CD14-positive monocyte (primary cell): ENCODE measurements around the gene PRPF4. TPM values are rescaled to one million over a fixed set of nuclear protein-coding genes. Genes with fewer than 3 reads are reported as not detected.
A peak's percentile ranks its signal among the peaks of the same experiment; 100 is the strongest.

Experiments used
- DNase-seq, 3 donors: peaks; one replicate each; pipeline ENCODE4 v3.0.0-alpha.2; 2011 to 2022
- H2AFZ ChIP-seq: 2 replicates; pipeline ENCODE4 v1.6.0; 2012; ENCODE audit warnings: mild to moderate bottlenecking, low read depth, low read length, inconsistent platforms; ENCODE audit not compliant: insufficient read depth, poor library complexity, severe bottlenecking
- H3K27ac ChIP-seq, 2 donors: 1 replicate in 1 of 2; 2 replicates in 1 of 2; pipeline ENCODE4 v1.5.1; 2012 to 2013; ENCODE audit warnings: low read length in 2 of 2, control low read depth in 1 of 2, inconsistent platforms in 1 of 2, low read depth in 1 of 2, mild to moderate bottlenecking in 1 of 2
- H3K27me3 ChIP-seq, 2 donors: one replicate each; pipeline versions ENCODE4 v1.6.0 to v1.6.1; 2011 to 2013; ENCODE audit warnings: low read length in 2 of 2; ENCODE audit not compliant: control insufficient read depth in 2 of 2, insufficient read depth in 2 of 2
- H3K36me3 ChIP-seq, 2 donors: replicated peaks in 1 of 2; 1 replicate in 1 of 2; 2 replicates in 1 of 2; pipeline versions ENCODE4 v1.5.1 to v1.6.1; 2012 to 2013; ENCODE audit warnings: low read length in 2 of 2, control low read depth in 1 of 2, inconsistent platforms in 1 of 2, mild to moderate bottlenecking in 1 of 2; ENCODE audit not compliant: insufficient read depth in 2 of 2, control insufficient read depth in 1 of 2
- H3K4me1 ChIP-seq, 2 donors: 1 replicate in 1 of 2; 2 replicates in 1 of 2; pipeline versions ENCODE4 v1.5.1 to v1.6.1; 2012 to 2013; ENCODE audit warnings: low read length in 2 of 2, control low read depth in 1 of 2, inconsistent platforms in 1 of 2, mild to moderate bottlenecking in 1 of 2, moderate library complexity in 1 of 2; ENCODE audit not compliant: insufficient read depth in 2 of 2, control insufficient read depth in 1 of 2
- H3K4me2 ChIP-seq: replicated peaks from 2 replicates; pipeline ENCODE3; 2012; ENCODE audit warnings: low read length, moderate library complexity, mild to moderate bottlenecking; ENCODE audit not compliant: poor library complexity, severe bottlenecking; ENCODE audit errors: extremely low read depth
- H3K4me3 ChIP-seq, 3 experiments: fragments of 200-600 bp in 1 of 3; sonication (generic) in 1 of 3; replicated peaks in 1 of 3; 1 replicate in 2 of 3; 2 replicates in 1 of 3; pipeline ENCODE4 v1.5.1; 2011 to 2013; ENCODE audit warnings: low read length in 3 of 3, mild to moderate bottlenecking in 3 of 3, control low read depth in 2 of 3, low read depth in 2 of 3, inconsistent platforms in 1 of 3, moderate library complexity in 1 of 3
- H3K79me2 ChIP-seq: 2 replicates; pipeline ENCODE4 v1.6.0; 2012; ENCODE audit warnings: mild to moderate bottlenecking, control low read depth, inconsistent platforms, low read length, moderate library complexity; ENCODE audit not compliant: insufficient read depth
- H3K9ac ChIP-seq: 2 replicates; pipeline ENCODE4 v1.6.0; 2017; ENCODE audit warnings: low read length, mild to moderate bottlenecking; ENCODE audit not compliant: insufficient read depth, poor library complexity, severe bottlenecking
- H3K9me3 ChIP-seq, 2 donors: replicated peaks in 1 of 2; 1 replicate in 1 of 2; 2 replicates in 1 of 2; pipeline versions ENCODE4 v1.5.1 to v1.6.1; 2012 to 2013; ENCODE audit warnings: low read length in 2 of 2, control low read depth in 1 of 2; ENCODE audit not compliant: control insufficient read depth in 1 of 2, insufficient read depth in 1 of 2
- H4K20me1 ChIP-seq: 2 replicates; pipeline ENCODE4 v1.6.0; 2012; ENCODE audit warnings: mild to moderate bottlenecking, low read length, control low read depth, moderate library complexity; ENCODE audit not compliant: insufficient read depth
- H3K27ac Mint-ChIP-seq, 7 donors: one replicate each; pipeline ENCODE4 v1.8.0; 2020; ENCODE audit warnings: mild to moderate bottlenecking in 7 of 7, mixed read lengths in 7 of 7, moderate library complexity in 6 of 7, inconsistent platforms in 2 of 7
- H3K27me3 Mint-ChIP-seq, 3 donors: one replicate each; pipeline ENCODE4 v1.8.0; 2021 to 2022; ENCODE audit warnings: low read depth in 3 of 3, mild to moderate bottlenecking in 3 of 3, mixed read lengths in 3 of 3, moderate library complexity in 3 of 3, inconsistent platforms in 1 of 3
- H3K36me3 Mint-ChIP-seq, 2 donors: one replicate each; pipeline ENCODE4 v1.8.0; 2020; ENCODE audit warnings: mixed read lengths in 2 of 2, inconsistent platforms in 1 of 2, mild to moderate bottlenecking in 1 of 2
- H3K4me1 Mint-ChIP-seq: one replicate; pipeline ENCODE4 v1.8.0; 2020; ENCODE audit warnings: mild to moderate bottlenecking, mixed read lengths
- H3K4me3 Mint-ChIP-seq, 2 donors: one replicate each; pipeline ENCODE4 v1.8.0; 2020; ENCODE audit warnings: mild to moderate bottlenecking in 2 of 2, mixed read lengths in 2 of 2, moderate library complexity in 1 of 2
- H3K9me3 Mint-ChIP-seq, 7 donors: one replicate each; pipeline ENCODE4 v1.8.0; 2020 to 2022; ENCODE audit warnings: mixed read lengths in 7 of 7, mild to moderate bottlenecking in 6 of 7, moderate library complexity in 6 of 7, inconsistent platforms in 2 of 7
- WGBS: methylation state at CpG from one replicate; pipeline ENCODE4 v1.1.5; 2013; ENCODE audit warnings: missing lambda C conversion rate; ENCODE audit not compliant: insufficient coverage; 5-methylcytosine and 5-hydroxymethylcytosine counted together
- intact Hi-C, 2 donors: fragments of 100-400 bp; cut with micrococcal nuclease; formaldehyde crosslinking; loops; one replicate each; pipeline versions ENCODE4 v1.15.0 to v1.15.1; 2023
- polyA plus RNA-seq, 3 donors: library from polyadenylated mRNA; depleted of rRNA in 1 of 3; unstranded in 2 of 3; stranded (reverse) in 1 of 3; fragments of 300-500 nt in 2 of 3; fragments of >200 nt in 1 of 3; fragmentation: Illumina TruSeq in 2 of 3; gene quantifications; 1 replicate in 2 of 3; 2 replicates in 1 of 3; pipeline ENCODE4 v1.2.3, GENCODE V29; 2012 to 2021
- TF ChIP-seq, protein P1 (sequence below): fragments of 200-600 bp; IDR thresholded peaks from one replicate; pipeline ENCODE4 v1.8.0; 2022; ENCODE audit warnings: antibody characterized with exemption, mild to moderate bottlenecking

Gene PRPF4
- polyA plus RNA-seq, 3 donors, result 13.0 to 23.8 (median 22.1) TPM

DNA sequence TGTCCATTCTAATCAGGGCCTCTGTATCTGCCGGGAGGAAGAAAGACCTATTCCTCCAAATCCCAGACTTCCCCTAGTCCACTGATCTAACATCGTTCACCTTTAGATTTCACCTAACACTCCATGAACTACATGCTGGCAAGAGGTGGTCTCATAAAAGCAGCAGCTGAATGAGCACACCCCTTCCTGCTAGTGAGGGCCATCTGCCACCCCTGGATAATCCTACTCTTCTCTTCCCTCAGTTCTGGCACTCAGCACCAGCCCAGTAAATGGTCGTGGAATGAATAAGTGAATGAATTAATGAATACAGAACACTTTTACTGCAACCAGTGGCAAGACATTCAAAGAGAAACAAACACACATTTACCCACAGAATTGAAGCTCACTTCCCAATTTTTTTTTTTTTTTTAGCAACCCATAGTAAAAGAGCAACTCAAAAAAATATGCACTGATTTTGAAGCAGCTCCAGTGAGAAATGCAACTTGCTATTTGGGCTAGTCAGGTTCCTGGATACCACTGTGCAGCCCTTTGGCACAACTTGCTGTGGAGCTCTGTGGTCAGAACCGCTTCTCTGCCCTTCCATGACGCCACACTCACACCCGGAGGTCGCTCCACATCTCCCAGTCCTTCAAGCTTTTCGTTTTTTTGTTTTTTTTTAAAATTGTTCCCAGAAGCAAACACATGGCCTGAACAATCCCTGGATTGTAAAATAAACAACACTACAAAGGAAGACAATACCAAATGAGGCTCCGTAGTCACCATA lies 21.5 kb downstream of the PRPF4 start:
- Histone ChIP-seq H3K4me3 (no peak overlapping the region), H3K4me1 (peaks cover 7 to 9% of the 10 kb centered on the region in 2 donors), H3K4me2 (no peak overlapping the region), H4K20me1 (no peaks in the 10 kb centered on the region), H3K79me2 (no peaks in the 10 kb centered on the region), H3K9me3 (no peaks in the 10 kb centered on the region), H3K27ac (no peak overlapping the region), H3K27me3 (no peaks in the 10 kb centered on the region), H3K9ac (no peak overlapping the region), H3K36me3 (peaks cover 20 to 22% of the 10 kb centered on the region in 2 donors), H2AFZ (no peak overlapping the region)
- Mint-ChIP-seq H3K4me3 (no peak overlapping the region), H3K4me1 (peaks cover 9% of the 10 kb centered on the region), H3K27ac (peak overlapping the region in 1 of 7 donors; percentile 33), H3K27me3 (peaks cover 0 to 3% (median 2%) of the 10 kb centered on the region in 3 donors), H3K36me3 (peaks cover 13 to 21% of the 10 kb centered on the region in 2 donors), H3K9me3 (no peaks in the 10 kb centered on the region)
- DNase-seq, result no peak
- 88% methylated on average over 6 of the region's 9 CpGs for WGBS
- intact Hi-C loops, result no loop called here
- TF ChIP-seq, protein P1, sequence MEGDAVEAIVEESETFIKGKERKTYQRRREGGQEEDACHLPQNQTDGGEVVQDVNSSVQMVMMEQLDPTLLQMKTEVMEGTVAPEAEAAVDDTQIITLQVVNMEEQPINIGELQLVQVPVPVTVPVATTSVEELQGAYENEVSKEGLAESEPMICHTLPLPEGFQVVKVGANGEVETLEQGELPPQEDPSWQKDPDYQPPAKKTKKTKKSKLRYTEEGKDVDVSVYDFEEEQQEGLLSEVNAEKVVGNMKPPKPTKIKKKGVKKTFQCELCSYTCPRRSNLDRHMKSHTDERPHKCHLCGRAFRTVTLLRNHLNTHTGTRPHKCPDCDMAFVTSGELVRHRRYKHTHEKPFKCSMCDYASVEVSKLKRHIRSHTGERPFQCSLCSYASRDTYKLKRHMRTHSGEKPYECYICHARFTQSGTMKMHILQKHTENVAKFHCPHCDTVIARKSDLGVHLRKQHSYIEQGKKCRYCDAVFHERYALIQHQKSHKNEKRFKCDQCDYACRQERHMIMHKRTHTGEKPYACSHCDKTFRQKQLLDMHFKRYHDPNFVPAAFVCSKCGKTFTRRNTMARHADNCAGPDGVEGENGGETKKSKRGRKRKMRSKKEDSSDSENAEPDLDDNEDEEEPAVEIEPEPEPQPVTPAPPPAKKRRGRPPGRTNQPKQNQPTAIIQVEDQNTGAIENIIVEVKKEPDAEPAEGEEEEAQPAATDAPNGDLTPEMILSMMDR, result no peak

DNA sequence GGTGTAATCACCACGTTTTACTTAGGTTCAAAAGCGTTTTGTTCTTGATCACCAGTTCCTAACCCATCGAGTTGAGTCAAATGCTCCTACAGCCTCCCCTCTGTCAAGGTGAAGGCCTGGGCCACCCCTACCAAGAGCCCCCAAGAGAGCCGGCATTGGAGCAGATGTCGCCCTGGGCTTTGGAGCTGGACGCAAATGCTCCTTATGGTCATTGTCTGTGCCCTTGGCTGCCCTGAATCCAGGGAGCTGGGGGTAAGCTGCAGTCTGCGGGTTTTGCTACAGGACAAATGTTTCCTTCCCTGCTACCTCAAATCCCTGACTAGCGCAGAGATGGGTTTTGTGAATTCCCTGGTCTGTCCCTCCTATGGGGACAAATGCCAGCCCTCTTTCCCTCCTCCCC lies 22.9 kb downstream of the PRPF4 start:
- Histone ChIP-seq H4K20me1 (no peaks in the 10 kb centered on the region), H3K9ac (no peak overlapping the region), H3K4me3 (no peak overlapping the region), H3K27me3 (no peaks in the 10 kb centered on the region), H3K9me3 (no peaks in the 10 kb centered on the region), H2AFZ (no peak overlapping the region), H3K4me2 (no peak overlapping the region), H3K36me3 (peaks cover 6 to 9% of the 10 kb centered on the region in 2 donors), H3K27ac (no peak overlapping the region), H3K79me2 (no peaks in the 10 kb centered on the region), H3K4me1 (peaks cover 7 to 9% of the 10 kb centered on the region in 2 donors)
- Mint-ChIP-seq H3K27ac (no peak overlapping the region), H3K36me3 (peaks cover 3 to 9% of the 10 kb centered on the region in 2 donors), H3K27me3 (peaks cover 3% of the 10 kb centered on the region in 3 donors), H3K9me3 (no peaks in the 10 kb centered on the region), H3K4me1 (peaks cover 9% of the 10 kb centered on the region), H3K4me3 (no peak overlapping the region)
- intact Hi-C loops, result no loop called here
- 91% methylated on average over 8 of the region's 8 CpGs for WGBS
- TF ChIP-seq, protein P1, result no peak
- no peak for DNase-seq
